CD4-positive, alpha-beta T cell treated with Interferon gamma for 1 hour (primary cell): ENCODE measurements around the gene EEIG1.
A peak's percentile ranks its signal among the peaks of the same experiment; 100 is the strongest.

Source experiments
- DNase-seq: peaks from one replicate; pipeline ENCODE4 v3.0.0-alpha.2; 2020

The EEIG1 gene

GRCh38 chr9:127974001-127974768 lies 6.6 kb downstream of the EEIG1 start:
- no peak for DNase-seq

- DNase-seq: no peak
Measured at GRCh38 chr9:127973169-127974000, 7.4 kb downstream of the EEIG1 start.

GRCh38 chr9:127972236-127972871 lies 8.4 kb downstream of the EEIG1 start:
- DNase-seq: no peak

GRCh38 chr9:127971357-127972235 lies 9.2 kb downstream of the EEIG1 start:
- peak; percentile 25 for DNase-seq

GRCh38 chr9:127970401-127971313 lies 10.1 kb downstream of the EEIG1 start:
- DNase-seq: peak; percentile 64

- no peak for DNase-seq
Measured at GRCh38 chr9:127968700-127969383, 11.9 kb downstream of the EEIG1 start.

GRCh38 chr9:127968042-127968441 lies 12.7 kb downstream of the EEIG1 start:
- DNase-seq: no peak

GRCh38 chr9:127967151-127967809 lies 13.5 kb downstream of the EEIG1 start:
- DNase-seq: no peak

- DNase-seq: no peak
Measured at GRCh38 chr9:127966416-127967150, 14.2 kb downstream of the EEIG1 start.

GRCh38 chr9:127965953-127966352 lies 14.8 kb downstream of the EEIG1 start:
- no peak for DNase-seq

- DNase-seq: no peak
Measured at GRCh38 chr9:127963359-127964064, 17.3 kb downstream of the EEIG1 start.

- DNase-seq: no peak
Measured at GRCh38 chr9:127963041-127963358, 17.8 kb downstream of the EEIG1 start.

GRCh38 chr9:127962278-127962677 lies 18.5 kb downstream of the EEIG1 start:
- no peak for DNase-seq

GRCh38 chr9:127961613-127962155 lies 19.1 kb downstream of the EEIG1 start:
- no peak for DNase-seq

GRCh38 chr9:127961155-127961490 lies 19.7 kb downstream of the EEIG1 start:
- DNase-seq: no peak

GRCh38 chr9:127960410-127961154 lies 20.2 kb downstream of the EEIG1 start:
- DNase-seq: no peak

GRCh38 chr9:127959841-127960409 lies 20.9 kb downstream of the EEIG1 start:
- no peak for DNase-seq

GRCh38 chr9:127959398-127959797 lies 21.4 kb downstream of the EEIG1 start:
- DNase-seq: no peak
